Activated CD8-positive, alpha-beta T cell treated with anti-CD3 and anti-CD28 coated beads, Interleukin-2, amount 10 ng/mL, durations not matched to agents 7 days and 5 days (primary cell): ENCODE results near the gene GRPEL1. TPM values are rescaled to one million over a fixed set of nuclear protein-coding genes. Genes with fewer than 3 reads are reported as not detected.

ENCODE experiments used
- ATAC-seq: fragments of 150-1000 bp; cut with Tn5 transposase; one replicate; pipeline ENCODE4 v1.10.0; 2021; ENCODE audit warnings: moderate library complexity
- CTCF ChIA-PET: fragments of 350-600 bp; sonication (Branson Sonifier 250); formaldehyde crosslinking; loops from one replicate; lab custom pipeline; 2021; ENCODE audit warnings: antibody characterized with exemption; lab: Charles Lee
- POLR2A ChIA-PET: fragments of 350-600 bp; sonication (Branson Sonifier 250); formaldehyde crosslinking; loops from one replicate; lab custom pipeline; 2021; ENCODE audit warnings: antibody characterized with exemption; lab: Charles Lee
- DNase-seq: peaks from one replicate; pipeline ENCODE4 v3.0.0-alpha.2; 2020
- H3K27ac Mint-ChIP-seq: one replicate; pipeline ENCODE4 v1.8.0; 2021; ENCODE audit warnings: mild to moderate bottlenecking, mixed read lengths
- H3K27me3 Mint-ChIP-seq: one replicate; pipeline ENCODE4 v1.8.0; 2021; ENCODE audit warnings: low read depth, mixed read lengths
- H3K36me3 Mint-ChIP-seq: one replicate; pipeline ENCODE4 v1.8.0; 2021; ENCODE audit warnings: low read depth, mixed read lengths
- H3K4me1 Mint-ChIP-seq: one replicate; pipeline ENCODE4 v1.8.0; 2021; ENCODE audit warnings: low read depth, mixed read lengths
- H3K4me3 Mint-ChIP-seq: one replicate; pipeline ENCODE4 v1.8.0; 2021; ENCODE audit warnings: mild to moderate bottlenecking, mixed read lengths
- H3K9me3 Mint-ChIP-seq: one replicate; pipeline ENCODE4 v1.8.0; 2022; ENCODE audit warnings: mixed read lengths; ENCODE audit not compliant: insufficient read depth
- total RNA-seq, 2 experiments: library from RNA; stranded (reverse); gene quantifications; one replicate each; pipeline ENCODE4 v1.2.3, GENCODE V29; 2021

The GRPEL1 gene
- total RNA-seq, 2 experiments from 2014 or later = 43.1 to 49.4 TPM

- Mint-ChIP-seq H3K4me1 (no peaks in the 10 kb centered on the region), H3K36me3 (peaks cover 29% of the 10 kb centered on the region), H3K27ac (no peak overlapping the region), H3K27me3 (no peaks in the 10 kb centered on the region), H3K9me3 (no peaks in the 10 kb centered on the region), H3K4me3 (no peak overlapping the region)
- CTCF ChIA-PET = interaction anchor here (1.2 to 1.8 kb wide), 3 partner anchors 10 to 14 kb away, joined by 3 to 5 read pairs (median 5); partner anchors contain the start of gene TADA2B
- POLR2A ChIA-PET = no interaction called here
- no peak for DNase-seq
- no peak for ATAC-seq
Observed at GRCh38 chr4:7030856-7031255, 37.0 kb downstream of the GRPEL1 start.

- Mint-ChIP-seq H3K27me3 (no peaks in the 10 kb centered on the region), H3K4me3 (no peak overlapping the region), H3K9me3 (no peaks in the 10 kb centered on the region), H3K36me3 (peaks cover 29% of the 10 kb centered on the region), H3K27ac (peak overlapping the region; percentile 61), H3K4me1 (no peaks in the 10 kb centered on the region)
- ChIA-PET CTCF (interaction anchor here (1.5 to 1.8 kb wide), 2 partner anchors 11 to 13 kb away, joined by 5 read pairs; partner anchors contain the start of gene TADA2B), POLR2A (no interaction called here)
- no peak for DNase-seq
- ATAC-seq = no peak
Observed at GRCh38 chr4:7029921-7030320, 37.9 kb downstream of the GRPEL1 start.

GRCh38 chr4:7029212-7029611 is 38.7 kb downstream of the GRPEL1 start:
- Mint-ChIP-seq H3K27me3 (no peaks in the 10 kb centered on the region), H3K4me3 (no peak overlapping the region)
- CTCF ChIA-PET = interaction anchor here (1.8 kb wide), 1 partner anchor 14 kb away, joined by 5 read pairs; the partner anchor contains the start of gene TADA2B

GRCh38 chr4:7027913-7028312 is 40.0 kb downstream of the GRPEL1 start:
- Mint-ChIP-seq H3K36me3 (peaks cover 29% of the 10 kb centered on the region), H3K27ac (peak overlapping the region; percentile 73), H3K4me1 (no peaks in the 10 kb centered on the region), H3K27me3 (no peaks in the 10 kb centered on the region), H3K4me3 (no peak overlapping the region), H3K9me3 (no peaks in the 10 kb centered on the region)
- POLR2A ChIA-PET = no interaction called here
- DNase-seq (no peak), ATAC-seq (no peak)
- CTCF ChIA-PET = no interaction called here

More at GRCh38 chr4:7029212-7029611, 38.7 kb downstream of the GRPEL1 start:
- no peak for ATAC-seq
- Mint-ChIP-seq H3K36me3 (peaks cover 29% of the 10 kb centered on the region), H3K27ac (no peak overlapping the region), H3K4me1 (no peaks in the 10 kb centered on the region), H3K9me3 (no peaks in the 10 kb centered on the region)
- DNase-seq = no peak
- POLR2A ChIA-PET = no interaction called here

GRCh38 chr4:7027284-7027683 is 40.6 kb downstream of the GRPEL1 start:
- no peaks in the 10 kb centered on the region for H3K9me3 Mint-ChIP-seq
- no peak overlapping the region for H3K27ac Mint-ChIP-seq
- no peak overlapping the region for H3K4me3 Mint-ChIP-seq
- CTCF ChIA-PET = no interaction called here
- no peak for DNase-seq
- no peaks in the 10 kb centered on the region for H3K27me3 Mint-ChIP-seq
- POLR2A ChIA-PET = no interaction called here
- ATAC-seq = no peak
- H3K36me3 Mint-ChIP-seq = peaks cover 29% of the 10 kb centered on the region
- no peaks in the 10 kb centered on the region for H3K4me1 Mint-ChIP-seq

DNA sequence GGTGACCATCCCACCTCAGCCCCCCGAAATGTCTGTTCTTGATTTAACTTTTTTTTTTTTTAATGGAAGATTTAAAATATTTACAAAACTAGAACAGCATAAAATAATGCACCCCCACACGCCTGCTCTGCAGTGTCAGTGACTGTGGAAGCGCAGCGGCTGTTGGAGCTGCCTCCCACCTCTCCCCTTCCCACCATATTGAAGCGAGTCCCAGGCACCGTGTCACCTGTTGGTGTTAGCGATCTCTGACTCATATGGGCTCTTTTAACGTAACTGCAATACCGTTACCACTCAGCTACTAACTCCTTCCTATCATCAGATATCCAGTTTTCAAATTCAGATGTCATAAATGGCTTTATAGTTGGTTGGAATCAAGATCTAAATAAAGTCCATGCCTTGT is 41.8 kb downstream of the GRPEL1 start:
- POLR2A ChIA-PET = no interaction called here

GRCh38 chr4:7025040-7025602 is 42.7 kb downstream of the GRPEL1 start:
- Mint-ChIP-seq H3K4me3 (no peak overlapping the region), H3K4me1 (no peaks in the 10 kb centered on the region), H3K36me3 (peaks cover 25% of the 10 kb centered on the region), H3K27me3 (no peaks in the 10 kb centered on the region), H3K27ac (no peak overlapping the region), H3K9me3 (no peaks in the 10 kb centered on the region)
- POLR2A ChIA-PET = no interaction called here
- no peak for DNase-seq
- CTCF ChIA-PET = no interaction called here
- ATAC-seq = no peak

More for the DNA sequence above, 41.8 kb downstream of the GRPEL1 start:
- CTCF ChIA-PET = no interaction called here
- ATAC-seq = no peak
- no peaks in the 10 kb centered on the region for H3K4me1 Mint-ChIP-seq
- no peak for DNase-seq
- H3K27ac Mint-ChIP-seq = no peak overlapping the region
- H3K4me3 Mint-ChIP-seq = no peak overlapping the region
- H3K36me3 Mint-ChIP-seq = peaks cover 28% of the 10 kb centered on the region
- H3K27me3 Mint-ChIP-seq = no peaks in the 10 kb centered on the region
- no peaks in the 10 kb centered on the region for H3K9me3 Mint-ChIP-seq

DNA sequence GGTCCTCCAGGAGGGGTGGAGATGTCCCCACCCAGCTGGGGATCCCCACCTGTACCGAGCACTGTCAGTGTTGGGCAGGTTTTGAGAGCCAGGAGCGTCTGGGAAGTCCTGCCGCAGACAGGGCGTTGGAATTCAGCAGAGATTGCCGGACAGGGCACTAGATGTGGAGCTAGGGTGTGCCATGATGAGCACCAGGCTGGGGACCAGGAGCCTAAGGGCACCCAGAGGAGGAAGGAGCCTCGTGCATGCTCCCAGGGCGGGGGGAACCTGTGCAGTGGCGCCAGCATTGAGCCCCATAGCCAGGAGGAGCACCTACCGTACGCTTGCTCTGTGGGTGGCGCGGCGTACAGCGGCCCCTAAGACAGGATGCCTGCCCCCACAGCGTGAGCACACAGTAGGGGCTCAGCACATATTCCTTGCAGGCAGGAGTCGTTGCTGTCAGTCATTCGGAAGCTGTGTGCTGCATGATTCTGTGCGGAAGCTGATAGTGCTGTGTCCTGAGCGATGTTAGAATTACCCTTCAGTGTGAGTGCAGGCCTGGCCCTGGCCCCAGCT is 43.5 kb downstream of the GRPEL1 start:
- Mint-ChIP-seq H3K9me3 (no peaks in the 10 kb centered on the region), H3K27me3 (no peaks in the 10 kb centered on the region), H3K4me1 (no peaks in the 10 kb centered on the region), H3K36me3 (peaks cover 25% of the 10 kb centered on the region), H3K4me3 (no peak overlapping the region), H3K27ac (peak overlapping the region; percentile 46)
- DNase-seq (no peak), ATAC-seq (no peak)
- CTCF ChIA-PET = no interaction called here
- POLR2A ChIA-PET = no interaction called here

GRCh38 chr4:7023901-7024300 is 44.0 kb downstream of the GRPEL1 start:
- no peak for ATAC-seq
- Mint-ChIP-seq H3K4me1 (no peaks in the 10 kb centered on the region), H3K27me3 (no peaks in the 10 kb centered on the region), H3K36me3 (peaks cover 24% of the 10 kb centered on the region), H3K4me3 (no peak overlapping the region), H3K9me3 (no peaks in the 10 kb centered on the region), H3K27ac (no peak overlapping the region)
- DNase-seq = no peak
- ChIA-PET CTCF (no interaction called here), POLR2A (no interaction called here)

DNA sequence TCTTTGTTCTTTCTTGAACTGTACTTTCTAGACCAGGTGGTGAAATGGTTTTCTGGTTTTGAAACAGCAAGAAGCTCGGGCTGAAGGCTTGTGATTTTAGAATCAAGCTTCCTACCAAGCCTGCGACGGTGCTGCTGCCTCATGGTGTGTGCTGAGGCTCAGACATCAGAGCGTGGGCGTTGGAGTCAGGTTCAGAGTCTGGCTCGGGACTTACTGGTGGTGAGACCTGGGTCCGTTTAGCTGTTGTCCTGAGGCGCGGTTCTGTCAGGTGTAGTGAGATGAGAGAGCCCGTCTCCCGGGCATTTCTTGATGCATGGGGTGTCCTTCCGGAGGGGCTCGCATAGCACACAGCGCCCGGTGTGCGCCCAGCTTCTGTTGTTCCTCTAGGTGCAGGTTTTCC is 44.4 kb downstream of the GRPEL1 start:
- DNase-seq = no peak
- Mint-ChIP-seq H3K27me3 (no peaks in the 10 kb centered on the region), H3K9me3 (no peaks in the 10 kb centered on the region), H3K27ac (no peak overlapping the region), H3K4me3 (no peak overlapping the region), H3K4me1 (no peaks in the 10 kb centered on the region), H3K36me3 (peaks cover 24% of the 10 kb centered on the region)
- ATAC-seq = no peak
- CTCF ChIA-PET = no interaction called here
- POLR2A ChIA-PET = no interaction called here

DNA sequence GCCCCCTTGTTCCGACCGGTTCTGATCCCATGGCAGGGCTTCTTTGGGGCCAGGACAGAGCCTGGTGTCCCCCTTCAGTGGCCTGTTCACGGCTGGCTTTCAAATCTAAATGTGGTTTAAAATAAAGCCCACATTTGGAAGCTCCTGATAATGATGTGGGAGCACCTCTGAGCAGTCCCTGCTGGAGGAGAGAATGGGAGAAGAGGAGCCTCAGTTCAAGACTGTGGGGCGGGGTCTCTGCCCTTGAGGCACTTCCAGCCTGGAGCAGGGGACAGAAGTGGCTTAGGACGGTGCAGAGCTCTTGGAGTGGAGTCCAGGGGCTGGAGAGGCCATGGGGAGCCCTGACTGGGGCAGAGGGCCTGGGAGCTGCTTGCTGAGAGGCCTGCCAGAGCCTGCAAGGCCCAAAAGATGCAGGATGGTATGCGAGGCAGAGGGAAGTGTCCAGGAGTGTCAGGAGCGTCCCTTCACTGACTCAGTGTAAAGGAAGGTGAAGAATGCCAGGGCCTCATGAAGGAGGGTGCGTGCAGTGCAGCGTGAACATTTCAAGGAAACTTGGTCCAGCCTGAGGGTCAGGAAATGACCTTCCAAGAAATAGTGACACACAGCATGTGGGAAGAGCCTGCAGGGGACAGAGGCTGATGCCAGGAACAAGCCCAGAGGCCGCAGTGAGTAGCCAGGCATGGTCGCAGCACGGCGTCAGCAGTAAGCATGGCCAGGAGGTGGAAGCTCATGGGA is 45.8 kb downstream of the GRPEL1 start:
- peaks cover 16% of the 10 kb centered on the region for H3K36me3 Mint-ChIP-seq
- ChIA-PET CTCF (no interaction called here), POLR2A (no interaction called here)
- H3K27ac Mint-ChIP-seq = no peak overlapping the region
- ATAC-seq (no peak), DNase-seq (no peak)
- no peaks in the 10 kb centered on the region for H3K9me3 Mint-ChIP-seq
- H3K4me1 Mint-ChIP-seq = no peaks in the 10 kb centered on the region
- H3K27me3 Mint-ChIP-seq = no peaks in the 10 kb centered on the region
- H3K4me3 Mint-ChIP-seq = no peak overlapping the region

- H3K9me3 Mint-ChIP-seq = no peaks in the 10 kb centered on the region
- POLR2A ChIA-PET = no interaction called here
- H3K4me1 Mint-ChIP-seq = no peaks in the 10 kb centered on the region
- CTCF ChIA-PET = no interaction called here
- no peak for DNase-seq
- ATAC-seq = no peak
- H3K27ac Mint-ChIP-seq = no peak overlapping the region
- no peaks in the 10 kb centered on the region for H3K27me3 Mint-ChIP-seq
- peaks cover 15% of the 10 kb centered on the region for H3K36me3 Mint-ChIP-seq
- no peak overlapping the region for H3K4me3 Mint-ChIP-seq
Observed at GRCh38 chr4:7021355-7021754, 46.5 kb downstream of the GRPEL1 start.
